ENCODE results near the gene KIF26B.

DNA sequence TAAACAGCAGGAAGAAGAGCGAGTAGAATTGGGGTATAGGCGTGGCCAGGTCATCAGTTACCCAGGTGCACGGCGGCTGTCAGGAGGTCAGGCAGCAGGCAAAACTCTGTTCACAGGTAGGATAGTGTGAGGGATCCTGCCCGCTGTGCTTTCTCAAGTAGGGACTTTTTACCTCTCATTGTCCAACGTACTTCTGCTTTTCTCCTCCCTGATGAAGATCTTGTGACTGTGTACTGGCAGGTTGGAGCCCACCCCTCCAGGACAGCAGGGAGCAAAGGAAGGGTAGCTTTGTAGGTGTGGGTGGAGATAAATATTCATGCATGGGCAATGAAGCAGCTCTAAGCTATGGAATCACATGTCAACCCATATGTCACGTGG lies 373.5 kb downstream of the KIF26B start:
- no peak for TF ChIP-seq MYC (IDR thresholded peaks at IDR 0.05; ENCODE audit: borderline replicate concordance, low read length)
- TF ChIP-seq HDAC2 (IDR thresholded peaks at IDR 0.05), result no peak

All from A549 (cell line).